Activated CD8-positive, alpha-beta memory T cell treated with anti-CD3 and anti-CD28 coated beads for 36 hours (primary cell): ENCODE measurements around the gene SCUBE1. TPM values are rescaled to one million over a fixed set of nuclear protein-coding genes. Genes with fewer than 3 reads are reported as not detected.

ENCODE experiments used
- CTCF ChIA-PET: fragments of 350-600 bp; sonication (Branson Sonifier 250); formaldehyde crosslinking; loops from one replicate; lab custom pipeline; 2021; ENCODE audit warnings: antibody characterized with exemption; lab: Charles Lee
- POLR2A ChIA-PET: fragments of 350-600 bp; sonication (Branson Sonifier 250); formaldehyde crosslinking; loops from one replicate; lab custom pipeline; 2021; ENCODE audit warnings: antibody characterized with exemption; lab: Charles Lee
- total RNA-seq, 2 experiments: library from RNA; stranded (reverse); gene quantifications; one replicate each; pipeline ENCODE4 v1.2.3, GENCODE V29; 2021

The SCUBE1 gene
- total RNA-seq, 2 experiments from 2014 or later: 0.08 to 0.31 TPM

DNA sequence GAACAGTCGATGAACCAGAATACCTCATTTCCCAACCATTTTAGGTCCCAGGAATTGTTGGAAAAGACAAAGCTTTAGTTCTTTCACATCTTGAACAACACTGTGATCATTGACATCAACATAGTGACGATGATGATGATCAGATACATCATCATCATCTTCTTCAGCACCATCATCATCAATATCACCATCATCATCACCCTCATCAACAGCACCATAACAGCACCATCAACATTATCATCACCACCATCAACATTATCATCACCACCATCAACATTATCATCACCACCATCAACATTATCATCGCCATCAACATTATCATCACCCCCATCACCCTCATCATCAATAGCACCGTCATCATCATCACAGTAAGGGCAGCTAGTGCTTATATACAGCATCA lies 8.8 kb downstream of the SCUBE1 start:
- ChIA-PET POLR2A (no interaction called here), CTCF (interaction anchor here (1.7 kb wide), 1 partner anchor 12 kb away, joined by 6 read pairs; no protein-coding TSS in a partner anchor)

DNA sequence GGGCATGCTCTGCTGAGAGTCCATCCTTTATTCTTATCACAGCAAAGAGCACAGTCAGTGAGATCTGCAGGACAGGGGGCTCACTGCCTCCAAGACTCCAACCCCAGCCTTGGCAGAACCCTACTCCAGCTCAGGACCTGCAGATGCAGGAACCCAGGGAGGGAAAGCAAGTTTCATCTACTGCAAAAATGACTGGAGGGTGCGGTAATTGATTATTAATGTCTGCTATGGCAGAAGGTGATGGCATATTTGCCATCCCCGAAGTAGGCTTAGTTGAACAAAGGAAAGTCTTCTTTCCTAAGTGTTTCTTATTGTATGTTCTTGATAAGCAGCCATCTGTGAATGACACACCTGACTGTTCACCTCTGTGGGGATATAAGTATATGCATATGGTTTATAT lies 9.2 kb downstream of the SCUBE1 start:
- CTCF ChIA-PET: no interaction called here
- POLR2A ChIA-PET: no interaction called here

DNA sequence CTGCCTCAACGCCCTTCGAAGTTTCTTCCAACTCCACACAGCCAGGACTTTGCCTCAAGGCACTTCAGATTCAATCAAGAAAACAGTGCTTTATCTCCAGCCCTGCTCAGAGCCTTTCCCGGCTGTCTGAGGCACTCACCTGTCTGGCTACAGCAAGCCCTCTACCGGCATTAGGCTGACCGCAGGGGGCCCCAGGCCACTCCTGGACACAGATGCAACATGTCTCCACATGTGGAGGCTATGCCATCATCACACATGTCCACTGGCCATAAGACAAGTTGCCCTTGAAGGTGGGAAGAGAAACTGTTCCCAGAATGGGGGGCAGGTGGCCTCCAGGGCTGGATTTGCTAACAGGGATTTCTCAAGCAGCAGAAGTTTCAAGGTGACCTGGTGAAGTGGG lies 10.0 kb downstream of the SCUBE1 start:
- ChIA-PET CTCF (no interaction called here), POLR2A (no interaction called here)

DNA sequence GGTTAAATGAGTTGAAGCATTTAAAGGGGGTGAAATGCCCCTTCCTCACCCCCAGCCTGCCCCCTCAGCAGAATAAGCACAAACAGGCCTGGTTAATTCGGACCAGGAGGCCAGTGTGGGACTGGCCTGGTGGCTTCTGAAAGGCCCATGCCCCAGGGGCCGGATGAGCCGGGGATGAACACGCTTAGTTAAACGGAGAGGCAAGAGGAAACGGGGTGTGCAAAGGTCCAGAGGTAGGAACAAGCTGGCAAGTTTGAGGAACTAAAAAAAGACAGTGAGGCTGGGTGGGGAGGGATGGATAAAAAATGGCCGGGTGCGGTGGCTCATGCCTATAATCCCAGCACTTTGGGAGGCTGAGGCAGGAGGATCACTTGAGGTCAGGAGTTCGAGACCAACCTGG lies 11.5 kb downstream of the SCUBE1 start:
- CTCF ChIA-PET: interaction anchor here (1.1 kb wide), 1 partner anchor 100 kb away, joined by 4 read pairs; no protein-coding TSS in a partner anchor
- POLR2A ChIA-PET: no interaction called here

DNA sequence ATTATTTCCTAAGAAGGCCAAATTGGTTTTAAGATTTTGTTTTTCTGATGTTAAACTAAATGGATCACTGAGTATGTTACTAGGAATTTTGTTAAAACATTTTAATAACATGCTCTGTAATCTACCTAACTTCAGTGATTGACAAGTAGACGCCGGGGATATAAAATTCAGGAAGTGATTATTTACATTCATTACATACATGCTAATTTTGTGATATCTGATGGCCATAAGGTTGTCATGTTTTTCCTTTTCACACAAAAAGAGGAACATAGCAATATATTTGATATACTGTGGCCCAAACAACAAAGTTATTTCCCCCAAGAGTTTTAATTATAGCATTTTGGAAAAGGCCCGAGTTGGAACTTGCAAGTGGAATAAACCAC lies 12.1 kb downstream of the SCUBE1 start:
- CTCF ChIA-PET: no interaction called here
- POLR2A ChIA-PET: no interaction called here

DNA sequence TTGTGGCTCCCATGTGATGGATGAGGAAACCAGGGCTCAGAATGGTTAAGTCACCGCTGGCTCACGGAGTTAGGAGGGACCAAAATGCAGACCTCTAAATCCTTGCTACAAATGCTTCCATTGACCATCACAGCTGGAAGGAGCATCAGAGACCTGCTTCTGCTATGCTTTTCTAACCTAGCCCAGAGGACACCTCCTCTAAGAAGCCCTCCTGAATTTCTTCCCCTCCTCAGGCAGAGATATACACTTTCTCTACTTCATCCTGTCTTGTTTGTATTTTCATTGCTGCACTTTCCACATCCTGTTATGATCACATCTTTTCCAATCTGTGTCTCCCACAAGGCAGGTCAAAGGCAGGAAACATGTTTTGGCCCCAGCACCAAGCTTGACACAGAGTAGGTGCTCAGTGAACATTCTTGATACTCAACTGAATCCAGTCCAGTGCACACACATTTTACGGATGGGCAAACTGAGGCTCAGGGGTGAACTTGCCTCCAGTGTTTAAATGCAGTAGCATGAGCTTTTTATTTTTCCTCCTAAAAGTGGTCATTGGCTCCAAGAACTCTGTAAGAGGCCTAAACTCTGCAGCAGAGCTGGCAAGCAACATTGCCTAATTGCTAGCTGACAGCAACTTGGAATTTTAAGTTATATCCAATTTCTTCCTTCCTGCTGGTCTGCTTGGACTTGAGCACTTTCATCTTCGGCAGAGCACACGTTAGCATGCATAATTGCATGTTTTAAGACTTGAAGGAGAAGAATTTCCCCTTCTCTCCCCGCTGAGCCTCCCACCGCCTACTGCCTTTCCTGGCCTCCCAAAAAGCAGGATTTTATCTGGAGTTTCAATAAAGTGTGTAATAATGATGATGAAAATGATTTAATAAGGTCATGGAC lies 12.7 kb downstream of the SCUBE1 start:
- ChIA-PET POLR2A (no interaction called here), CTCF (no interaction called here)

DNA sequence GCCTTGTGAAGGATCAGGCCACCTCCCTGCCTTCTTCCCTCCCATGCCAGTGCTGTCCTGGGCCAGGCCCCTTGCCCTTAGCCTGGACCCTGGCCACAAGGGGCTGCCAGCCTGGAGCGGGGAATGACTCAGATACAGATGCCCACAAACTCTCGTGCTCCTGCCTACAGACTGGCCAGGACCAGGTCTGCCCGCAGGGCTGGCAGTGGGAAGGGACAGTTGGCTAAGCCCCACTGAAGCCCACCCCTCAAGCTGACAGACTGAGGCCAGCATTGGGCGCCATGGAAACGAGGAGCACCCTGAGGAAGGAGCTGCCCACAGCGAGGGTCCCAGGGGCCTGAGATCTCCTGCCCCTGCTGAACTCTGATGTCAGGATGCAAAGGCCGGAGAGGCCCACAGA lies 14.1 kb downstream of the SCUBE1 start:
- POLR2A ChIA-PET: no interaction called here
- CTCF ChIA-PET: no interaction called here

DNA sequence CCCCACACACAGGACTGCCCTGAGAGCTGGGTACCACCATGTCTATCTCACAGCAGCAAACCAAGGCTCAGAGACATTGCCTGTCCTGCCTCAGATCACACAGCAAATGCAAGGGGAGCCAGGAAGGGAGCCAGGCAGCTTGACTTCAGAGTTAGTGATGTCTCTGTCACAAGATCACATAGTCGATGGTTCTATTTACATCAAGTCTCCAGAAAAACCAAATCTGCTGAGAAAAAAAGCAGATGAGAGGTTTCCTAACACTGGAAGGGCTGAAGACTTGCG lies 16.1 kb downstream of the SCUBE1 start:
- POLR2A ChIA-PET: no interaction called here
- CTCF ChIA-PET: interaction anchor here (1.3 kb wide), 1 partner anchor 63 kb away, joined by 3 read pairs; no protein-coding TSS in a partner anchor

DNA sequence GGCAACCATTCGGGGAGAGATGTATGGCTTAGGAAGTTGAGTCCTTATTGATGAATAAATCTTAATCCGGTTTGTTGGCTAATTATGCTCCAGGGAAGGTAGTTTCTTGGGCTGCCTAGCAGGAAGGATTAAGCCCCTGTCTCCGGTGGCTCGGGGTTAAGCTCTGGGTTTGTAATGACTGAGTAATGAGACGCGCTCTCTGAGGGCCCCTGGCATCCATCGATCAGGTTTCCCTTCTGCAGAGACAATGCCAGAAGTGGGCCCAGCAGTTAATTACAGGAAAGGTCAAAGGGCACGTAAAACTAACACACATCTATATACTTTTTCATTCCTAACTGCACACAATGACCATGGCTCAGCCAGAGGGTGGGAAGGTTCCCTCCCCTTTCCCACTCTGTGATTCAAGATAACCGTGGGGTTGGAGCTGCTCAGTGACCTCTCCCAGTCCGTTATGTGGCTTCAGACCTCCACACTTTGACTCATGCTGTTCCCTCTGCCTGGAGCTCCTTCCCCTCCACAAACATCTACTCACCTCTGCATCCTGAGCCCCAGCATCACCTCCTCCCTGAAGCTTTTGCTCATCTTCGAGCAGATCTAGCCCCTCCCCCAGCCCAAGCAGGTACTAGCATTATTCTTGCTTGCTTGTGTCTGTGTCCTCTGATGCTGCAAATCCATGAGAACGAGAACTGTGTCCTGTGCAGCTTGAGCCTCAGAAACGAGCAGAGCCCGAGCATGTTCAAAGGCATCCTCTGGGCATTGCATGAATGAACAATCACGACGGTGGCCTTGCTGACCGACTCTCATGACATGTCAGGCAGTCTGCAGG lies 16.6 kb downstream of the SCUBE1 start:
- CTCF ChIA-PET: interaction anchor here (1.3 kb wide), 1 partner anchor 62 kb away, joined by 3 read pairs; no protein-coding TSS in a partner anchor
- POLR2A ChIA-PET: no interaction called here

DNA sequence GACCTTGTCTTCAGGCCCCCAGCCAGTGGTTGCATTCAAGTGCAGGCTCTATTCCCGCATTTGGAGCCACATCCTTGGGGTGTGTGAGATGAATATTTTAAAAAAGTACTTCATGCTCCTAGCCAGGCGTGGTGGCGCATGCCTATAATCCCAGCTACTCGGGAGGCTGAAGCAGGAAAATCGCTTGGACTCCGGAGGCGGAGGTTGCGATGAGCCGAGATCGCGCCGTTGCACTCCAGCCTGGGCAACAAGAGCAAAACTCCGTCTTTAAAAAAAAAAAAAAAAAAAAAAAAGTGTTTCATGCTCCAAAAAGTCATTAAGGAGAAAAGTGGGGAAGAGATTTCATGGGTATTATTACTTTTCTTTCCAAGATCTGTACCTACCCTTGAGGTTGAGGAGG lies 18.0 kb downstream of the SCUBE1 start:
- CTCF ChIA-PET: interaction anchor here (0.7 kb wide), 1 partner anchor 772 kb away, joined by 5 read pairs; no protein-coding TSS in a partner anchor
- POLR2A ChIA-PET: no interaction called here

DNA sequence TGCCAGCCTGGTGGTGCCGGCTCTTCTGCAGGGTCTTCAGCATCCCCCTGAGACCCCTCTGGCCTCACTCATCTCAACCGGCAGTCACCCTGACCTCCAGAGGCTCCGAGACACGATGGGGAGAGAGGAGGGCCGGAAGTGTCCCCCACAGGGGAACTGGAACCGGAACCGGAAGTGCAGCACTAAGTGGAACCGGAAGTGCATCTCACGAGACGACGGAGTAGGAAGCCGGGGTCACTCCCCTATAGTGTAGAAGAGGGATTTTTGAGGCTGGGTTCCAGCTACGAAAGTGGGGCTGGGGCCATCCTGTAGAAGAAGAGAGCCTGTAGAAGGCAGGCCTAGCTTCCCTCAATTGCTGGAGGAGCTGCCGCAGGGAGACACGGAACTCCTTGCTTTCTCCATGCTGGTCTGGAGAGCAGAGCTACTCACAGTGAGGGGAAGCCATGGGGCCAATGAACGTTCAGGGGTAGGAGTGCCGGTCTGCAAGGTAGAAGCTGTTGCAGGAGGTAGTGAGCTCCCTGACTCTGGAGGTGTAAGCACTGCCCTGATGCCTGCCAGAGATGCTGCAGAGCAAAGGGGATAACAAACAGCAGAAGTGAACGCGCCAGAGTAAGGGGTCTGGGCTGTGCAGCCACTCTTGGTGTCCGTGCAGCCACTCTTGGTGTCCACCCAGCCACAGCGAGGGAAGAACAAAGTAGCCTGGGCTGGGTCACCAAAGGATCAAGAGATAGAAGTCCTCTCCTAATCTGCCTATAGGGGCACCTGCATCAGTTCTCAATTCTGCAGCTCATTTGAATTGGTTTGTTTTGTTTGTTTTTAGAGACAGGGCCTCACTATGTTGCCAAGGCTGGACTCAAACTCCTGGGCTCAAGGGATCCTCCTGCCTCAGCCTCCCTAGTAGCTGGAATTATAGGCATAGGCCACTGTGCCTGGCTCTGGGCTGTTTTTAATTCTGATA lies 21.9 kb downstream of the SCUBE1 start:
- ChIA-PET CTCF (no interaction called here), POLR2A (no interaction called here)

DNA sequence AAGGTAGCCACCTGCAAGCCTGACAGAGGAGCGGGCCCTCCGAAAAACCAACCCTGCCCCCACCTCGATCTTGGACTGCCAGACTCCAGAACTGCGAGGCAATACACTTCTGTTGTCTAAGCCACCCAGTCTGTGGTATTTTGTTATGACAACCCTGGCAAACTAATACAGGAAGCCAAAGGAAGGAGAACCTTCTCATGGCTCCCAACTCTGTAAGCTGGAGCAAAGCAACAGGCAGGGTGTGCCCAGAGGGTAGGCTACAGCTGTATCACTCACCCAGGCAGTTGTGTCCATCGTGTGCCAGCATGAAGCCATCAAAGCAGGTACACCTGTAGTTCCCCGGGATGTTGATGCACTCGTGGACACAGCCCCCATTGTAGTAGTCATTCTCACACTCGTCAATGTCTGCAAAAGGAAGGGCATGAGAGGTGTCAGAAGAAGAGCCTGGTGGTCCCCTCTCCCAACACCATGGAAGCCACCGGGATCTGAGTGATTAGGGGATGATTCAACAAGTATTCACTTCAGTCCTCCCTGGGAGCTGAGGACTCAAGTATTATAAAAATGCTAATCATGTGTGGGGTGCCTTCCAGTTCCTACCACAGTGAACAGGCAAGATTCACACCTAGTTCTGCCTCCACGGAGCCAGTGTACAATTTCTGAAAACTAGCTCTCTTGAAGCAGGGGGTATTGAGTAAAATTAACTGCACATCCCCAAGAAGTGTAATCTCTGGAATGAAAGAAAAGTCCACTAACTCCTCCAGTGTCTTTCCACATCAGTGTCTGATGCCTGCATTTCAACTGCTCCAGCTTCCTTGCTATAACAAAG lies 23.3 kb downstream of the SCUBE1 start:
- ChIA-PET CTCF (no interaction called here), POLR2A (no interaction called here)

DNA sequence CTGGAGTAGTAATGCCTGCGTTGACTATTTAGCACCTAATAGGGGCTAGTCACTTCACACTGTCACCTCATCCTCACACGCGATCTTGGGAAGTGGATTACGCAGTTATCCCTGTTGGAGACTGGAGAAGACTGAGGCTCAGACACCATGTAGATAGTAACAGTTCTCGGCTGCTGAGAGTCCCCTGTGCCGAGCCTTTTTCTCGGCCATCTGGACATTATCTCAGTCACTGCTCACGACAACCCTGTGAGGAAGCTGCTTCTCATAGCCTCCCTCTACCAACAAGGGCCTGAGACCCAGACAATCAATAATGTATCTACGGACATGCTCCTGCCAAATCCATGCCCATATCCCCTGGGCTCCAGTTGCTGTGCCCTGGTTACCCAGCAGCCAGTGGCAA lies 25.9 kb downstream of the SCUBE1 start:
- ChIA-PET CTCF (no interaction called here), POLR2A (no interaction called here)

DNA sequence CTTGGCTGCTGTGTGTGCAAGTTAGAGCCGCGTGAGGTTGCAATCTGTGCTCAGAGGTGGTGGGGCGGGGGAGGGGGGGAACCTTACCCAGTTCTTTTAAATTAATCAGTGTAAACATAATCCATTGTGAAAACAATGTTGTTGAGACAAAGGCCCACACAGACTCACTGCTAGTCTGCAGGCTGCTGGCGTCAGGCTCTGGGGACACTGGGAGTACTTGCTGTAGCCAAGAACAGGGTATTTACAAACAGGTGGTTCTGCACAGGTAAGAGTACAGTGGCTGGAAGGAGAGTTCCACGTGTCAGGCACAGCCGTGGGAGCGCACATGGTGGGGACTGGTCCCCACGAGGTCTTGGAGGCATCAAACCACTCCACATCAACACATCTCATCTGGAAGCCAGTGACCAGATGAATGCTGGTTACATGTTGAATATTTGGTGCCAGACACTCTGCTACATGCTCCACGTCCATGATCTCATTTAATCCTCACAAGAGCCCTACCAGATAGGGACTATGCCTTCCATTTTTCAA lies 27.4 kb downstream of the SCUBE1 start:
- ChIA-PET CTCF (no interaction called here), POLR2A (no interaction called here)

DNA sequence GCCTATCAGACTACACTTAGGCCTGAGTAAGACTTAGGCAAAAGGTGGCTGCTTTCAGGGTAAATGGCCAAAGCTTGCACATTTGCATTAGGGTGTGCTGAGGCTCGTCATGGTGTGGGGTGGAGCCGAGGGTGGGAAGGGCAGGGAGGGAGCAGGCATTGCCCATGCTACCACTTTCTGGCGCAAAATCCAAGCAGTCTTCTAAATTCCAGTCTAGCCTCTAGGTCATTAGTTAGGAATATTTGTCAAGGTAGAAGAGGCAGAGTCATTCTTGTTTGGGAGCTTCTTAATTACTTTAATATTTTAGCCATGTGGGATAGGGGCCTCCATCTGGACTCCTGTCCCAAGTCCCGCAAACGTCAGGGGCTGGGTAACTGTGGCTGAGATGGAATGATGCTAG lies 28.6 kb downstream of the SCUBE1 start:
- ChIA-PET POLR2A (no interaction called here), CTCF (no interaction called here)

DNA sequence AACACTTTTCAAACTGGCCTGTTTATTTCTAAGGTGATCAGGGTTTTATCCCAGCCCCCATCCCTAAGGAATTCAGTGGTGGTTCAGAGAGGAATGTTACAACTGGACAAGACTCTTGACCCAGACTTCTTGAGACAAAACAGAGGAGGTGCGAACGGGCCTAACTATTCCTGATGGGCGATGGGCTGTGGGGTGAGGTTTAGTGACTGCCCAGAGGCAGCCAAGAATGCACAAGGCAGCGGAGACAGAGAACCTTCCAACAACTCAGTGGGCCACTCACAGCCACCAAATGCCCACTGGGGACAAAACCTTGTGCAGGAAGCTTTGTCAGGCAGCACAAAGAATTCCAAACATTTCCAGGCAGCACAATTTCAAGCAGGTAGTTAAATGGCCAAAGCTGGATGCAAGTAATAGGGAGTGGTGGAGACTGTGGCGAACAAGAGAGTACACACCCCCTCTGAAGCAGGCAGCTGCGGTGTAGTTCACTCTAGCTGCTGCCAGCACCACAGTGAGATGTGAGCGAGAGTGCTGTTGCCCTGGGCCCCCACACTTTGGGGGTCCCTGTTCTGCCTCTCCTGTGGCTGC lies 29.2 kb downstream of the SCUBE1 start:
- ChIA-PET CTCF (interaction anchor here (0.6 kb wide), 1 partner anchor 298 kb away, joined by 4 read pairs; no protein-coding TSS in a partner anchor), POLR2A (no interaction called here)

DNA sequence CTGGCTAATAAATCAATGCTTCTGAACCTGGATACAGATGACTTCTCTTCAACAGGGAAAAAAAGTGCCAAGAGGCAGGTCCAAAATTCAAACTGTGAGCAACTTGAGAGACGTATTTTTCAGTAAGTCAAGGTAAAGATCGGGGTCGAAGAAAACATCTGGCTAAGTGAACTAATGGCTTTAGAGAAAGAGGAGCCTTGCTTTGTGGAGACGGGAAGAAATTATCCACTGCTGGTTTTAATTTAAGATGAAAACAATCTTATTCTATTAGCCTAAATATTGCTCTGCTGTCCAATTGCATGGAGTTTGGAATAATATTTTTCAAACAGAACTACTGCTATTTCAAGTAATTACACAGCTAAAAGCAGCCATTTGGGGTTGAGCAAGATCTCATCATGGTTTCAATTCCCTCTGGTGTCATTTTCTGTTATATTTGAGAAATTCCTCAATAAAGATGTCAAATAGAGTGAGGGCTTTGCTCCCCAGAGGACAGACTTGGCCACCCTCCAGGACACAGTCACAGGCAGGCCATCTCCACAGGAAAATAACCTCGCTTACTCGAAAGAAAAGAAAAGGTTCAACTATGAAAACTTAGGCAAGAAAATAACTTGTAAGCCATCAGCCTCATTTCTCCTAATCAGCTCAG lies 29.8 kb downstream of the SCUBE1 start:
- ChIA-PET CTCF (interaction anchor here (0.6 kb wide), 1 partner anchor 297 kb away, joined by 4 read pairs; no protein-coding TSS in a partner anchor), POLR2A (no interaction called here)
